Measurements from ENCODE around the gene MAPKBP1.

GRCh38 chr15:41869770-41870688, 95.7 kb downstream of the MAPKBP1 start:
- TF ChIP-seq CTCF (IDR thresholded peaks at IDR 0.05; ENCODE audit: control extremely low read depth in 1 of 3, insufficient read depth in 1 of 3, low read depth in 1 of 3, low read length in 3 of 3) (no peak), CBX8 (IDR thresholded peaks at IDR 0.05; ENCODE audit: borderline replicate concordance, low read depth, low read length) (no peak)

All from H1 (cell line).